Endothelial cell of umbilical vein (primary cell): ENCODE measurements around the gene STK32C.

Source experiments
- CTCF ChIP-seq, 2 donors: IDR thresholded peaks; 1 replicate in 1 of 2; 2 replicates in 1 of 2; pipeline ENCODE4 v1.5.1; 2011; ENCODE audit warnings: low read length in 2 of 2, mild to moderate bottlenecking in 2 of 2, moderate library complexity in 2 of 2, control low read depth in 1 of 2, inconsistent platforms in 1 of 2, low read depth in 1 of 2; ENCODE audit not compliant: insufficient read depth in 1 of 2; ENCODE audit errors: extremely low read depth in 1 of 2
- JUN ChIP-seq: IDR thresholded peaks from 2 replicates; pipeline ENCODE4 v1.6.1; 2011; ENCODE audit warnings: borderline replicate concordance, low read depth; ENCODE audit not compliant: insufficient read length, insufficient read depth
- POLR2A ChIP-seq: IDR thresholded peaks from 2 replicates; pipeline ENCODE4 v1.6.1; 2012; ENCODE audit warnings: low read depth, mild to moderate bottlenecking, control low read depth, low read length

- TF ChIP-seq POLR2A (no peak), CTCF (IDR thresholded peaks at IDR 0.05; ENCODE audit: extremely low read depth in 1 of 2, insufficient read depth in 1 of 2, low read depth in 1 of 2, low read length in 2 of 2) (no peak), JUN (no peak)
These were observed 79.8 kb downstream of the STK32C start for GRCh38 chr10:132227851-132228390.
